DMS53 treated with DMSO at 0.1 percent for 48 hours (cell line): Measurements from ENCODE around the gene LRRN2.

Source experiments
- DNase-seq: peaks from one replicate; lab custom pipeline; 2025; ENCODE audit not compliant: unreplicated experiment; lab: John Stamatoyannopoulos, UW

The LRRN2 gene

DNA sequence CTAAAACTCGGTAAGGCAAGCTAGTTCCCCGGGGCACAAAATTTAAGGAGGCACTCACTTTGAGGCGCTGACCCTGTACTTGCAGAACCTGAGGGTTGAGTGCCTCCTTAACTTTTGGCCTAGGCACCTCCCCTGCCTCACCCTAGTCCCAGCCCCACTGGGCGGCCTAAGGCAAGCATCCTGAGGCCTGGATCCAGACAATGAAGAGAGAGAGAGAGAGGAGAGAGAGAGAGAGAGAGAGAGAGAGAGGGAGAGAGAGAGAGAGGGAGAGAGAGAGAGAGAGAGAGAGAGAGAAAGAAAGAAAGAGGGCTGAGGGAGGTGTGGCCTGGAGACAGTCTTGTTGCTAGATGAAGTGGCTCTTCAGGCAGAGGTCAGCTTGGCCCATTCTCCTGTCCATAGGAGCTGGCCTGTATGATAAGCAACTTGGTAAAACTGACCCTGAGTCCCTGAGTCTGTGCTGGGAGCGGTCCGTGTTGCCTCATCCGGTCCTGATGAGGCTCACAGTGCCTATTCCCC, 7.4 kb upstream of the LRRN2 start:
- DNase-seq = no peak

DNA sequence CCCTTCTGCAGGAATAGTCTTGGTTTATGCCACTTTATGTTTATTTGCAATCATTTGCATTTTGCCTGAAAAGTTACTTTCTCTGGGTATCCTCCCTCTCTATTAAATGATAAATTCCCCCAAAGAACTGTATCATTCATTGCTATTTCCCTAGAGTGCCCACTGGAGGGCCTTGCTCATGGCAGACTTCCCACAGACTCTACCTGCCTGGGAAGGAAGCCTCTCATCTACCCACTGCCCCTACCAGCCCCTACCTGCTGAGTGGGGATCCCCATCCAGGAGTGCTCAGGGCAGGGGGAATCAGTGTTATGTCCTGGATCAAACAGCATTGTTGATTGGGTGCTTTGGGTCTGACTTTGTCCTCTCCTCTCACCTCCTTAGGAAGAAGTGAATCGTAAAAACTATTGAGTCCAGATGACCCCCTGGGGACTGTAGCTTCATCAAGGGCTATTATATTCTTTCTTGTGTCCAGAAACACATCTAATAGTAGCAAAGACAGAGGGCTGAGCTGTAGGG, 6.8 kb upstream of the LRRN2 start:
- no peak for DNase-seq

DNA sequence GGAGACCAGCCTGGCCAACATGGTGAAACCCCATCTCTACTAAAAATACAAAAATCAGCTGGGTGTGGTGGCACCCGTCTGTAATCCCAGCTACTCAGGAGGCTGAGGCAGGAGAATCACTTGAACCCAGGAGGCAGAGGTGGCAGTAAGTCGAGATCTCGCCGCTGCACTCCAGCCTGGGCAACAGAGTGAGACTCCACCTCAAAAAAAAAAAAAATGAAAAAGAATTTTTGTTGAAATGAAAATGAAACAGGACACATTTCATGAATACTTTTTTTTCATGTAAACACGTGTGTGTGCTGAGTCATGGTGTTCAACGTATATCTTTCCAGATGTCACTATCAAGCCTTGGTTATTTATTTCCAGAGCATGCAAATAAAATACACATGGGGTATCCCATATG, 5.8 kb upstream of the LRRN2 start:
- peak; percentile 34 for DNase-seq

DNA sequence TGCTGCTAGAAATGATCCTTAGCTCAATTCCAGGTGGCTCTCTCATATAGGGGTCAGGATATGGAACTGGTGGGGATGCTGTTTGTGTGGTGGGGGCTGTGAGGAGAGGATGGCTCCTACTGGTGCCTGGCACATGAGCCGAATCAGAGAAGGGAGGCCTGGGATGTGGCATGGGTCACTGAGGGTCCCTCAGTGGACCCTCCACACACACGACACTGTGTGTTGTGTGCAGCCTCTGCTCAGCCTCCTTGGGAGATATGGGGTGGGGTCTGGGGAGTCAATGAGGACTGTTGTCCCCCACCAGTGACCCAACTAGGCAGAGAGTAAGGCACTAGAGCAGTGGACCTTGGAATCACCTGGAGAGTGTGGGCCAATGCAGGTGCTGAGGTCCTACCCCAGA, 3.2 kb upstream of the LRRN2 start:
- DNase-seq = no peak

DNA sequence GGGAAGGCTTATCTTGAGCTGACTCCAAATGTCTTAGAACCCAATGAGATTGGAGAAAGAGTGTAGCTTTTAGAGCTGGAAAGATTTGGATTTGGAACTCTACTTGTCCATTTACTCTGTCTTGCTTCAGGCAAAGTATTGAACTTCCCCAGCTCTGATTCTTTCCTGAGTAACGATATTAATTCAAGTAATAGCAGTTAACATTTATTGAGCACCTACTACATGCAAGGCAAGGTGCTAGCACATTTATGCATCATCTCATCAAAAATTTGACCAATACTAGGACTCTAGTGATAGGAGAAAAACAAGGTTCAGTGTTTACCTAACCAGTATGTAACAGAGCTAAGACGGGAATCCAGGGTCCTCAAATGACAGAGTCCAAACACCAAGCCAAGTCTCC, 2.5 kb upstream of the LRRN2 start:
- DNase-seq = no peak

DNA sequence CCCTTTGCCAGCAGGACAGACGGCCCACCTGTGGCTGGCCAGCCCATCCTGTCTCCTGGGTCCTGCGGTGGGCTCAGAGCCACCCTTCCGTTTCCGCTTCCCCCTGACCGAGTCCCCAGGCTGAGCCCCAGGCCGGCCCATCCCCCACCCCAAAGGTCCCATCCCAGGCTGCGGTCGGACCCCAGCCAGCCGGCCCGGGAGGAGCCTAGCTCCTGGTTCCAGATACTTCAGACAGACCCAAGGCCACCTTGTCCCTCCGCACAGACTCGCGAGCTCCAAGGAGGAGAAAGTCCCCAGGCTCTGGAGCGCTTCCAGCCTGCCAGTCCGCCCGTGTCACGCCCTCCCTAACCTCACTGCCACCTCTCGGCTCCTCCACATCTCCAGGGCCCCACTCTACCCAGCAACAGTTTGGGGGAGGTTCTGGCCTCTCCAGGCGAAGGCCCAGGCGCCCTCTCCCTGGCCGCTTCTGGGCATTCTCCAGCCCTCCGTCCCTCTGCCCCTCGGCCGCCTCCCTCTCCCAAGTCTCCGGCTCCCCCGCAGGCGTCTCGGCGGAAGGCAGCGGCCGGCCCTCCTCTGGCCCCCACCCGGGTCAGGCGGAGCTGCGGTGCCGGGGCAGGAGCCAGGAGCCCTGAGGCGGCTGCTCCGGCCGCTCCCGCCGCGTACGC, 835 bp downstream of the LRRN2 start:
- DNase-seq = no peak

DNA sequence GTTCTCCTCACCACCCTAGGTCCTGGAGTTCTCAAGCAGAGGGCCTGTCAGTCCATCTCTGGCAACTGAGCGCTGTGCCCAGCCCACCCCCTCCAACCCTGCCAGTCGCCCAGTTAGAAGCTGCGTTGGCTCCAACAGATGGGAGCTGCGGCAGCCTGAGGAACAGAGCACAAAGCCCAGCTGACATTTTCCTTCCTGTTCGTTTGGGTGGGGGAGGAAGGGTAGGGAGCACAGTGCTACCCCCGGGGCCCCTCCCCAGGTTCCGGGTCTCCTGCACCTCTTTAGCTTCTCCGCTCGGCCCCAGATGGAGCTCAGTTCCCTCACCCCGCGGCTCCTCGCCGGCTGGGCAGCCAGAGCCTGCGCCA, 1.4 kb downstream of the LRRN2 start:
- DNase-seq = no peak

DNA sequence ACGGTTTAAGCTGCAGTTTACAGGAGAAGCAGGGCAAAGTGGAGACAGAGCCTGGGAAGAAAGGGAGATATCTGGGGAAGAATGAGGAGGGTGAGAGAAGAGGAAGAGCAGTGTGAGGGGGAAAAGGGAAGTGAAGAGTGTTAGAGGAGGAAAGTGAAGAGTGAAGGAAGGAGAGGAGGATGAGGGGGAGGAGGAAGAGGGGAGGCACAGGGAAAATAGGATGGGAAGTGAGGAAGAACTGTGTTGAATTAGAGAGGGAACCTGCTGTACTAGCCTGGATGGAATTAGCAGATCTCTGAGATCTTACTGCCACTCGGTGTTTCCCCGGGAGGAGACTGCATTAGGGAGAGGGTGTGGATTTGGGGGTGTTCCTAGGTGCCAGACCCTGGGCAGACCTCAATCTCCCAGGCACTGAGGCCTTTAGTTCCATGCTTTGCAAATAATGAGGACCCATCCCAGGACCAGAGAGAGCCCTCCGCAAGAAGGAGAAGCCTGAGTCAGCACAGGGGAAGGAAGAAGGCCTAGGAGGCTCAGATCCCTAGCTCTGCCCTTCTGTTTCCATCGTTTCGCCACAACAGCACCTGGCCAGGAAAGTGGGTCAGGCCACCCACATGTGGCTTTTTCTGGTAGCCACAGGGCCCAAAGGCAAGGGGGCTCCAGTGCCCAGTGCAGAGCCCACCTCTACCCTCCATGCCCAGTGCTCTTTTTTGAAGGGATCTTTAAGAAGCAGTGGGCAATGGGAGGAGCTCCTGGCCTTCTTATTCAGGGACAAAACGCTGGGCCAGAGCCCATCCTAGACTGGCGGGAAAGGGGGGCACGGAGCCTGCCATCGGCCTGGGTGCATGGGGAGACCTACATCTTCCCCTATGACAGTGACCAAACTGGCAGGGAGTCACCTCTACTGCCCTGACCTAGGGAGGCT, 2.0 kb downstream of the LRRN2 start:
- no peak for DNase-seq

DNA sequence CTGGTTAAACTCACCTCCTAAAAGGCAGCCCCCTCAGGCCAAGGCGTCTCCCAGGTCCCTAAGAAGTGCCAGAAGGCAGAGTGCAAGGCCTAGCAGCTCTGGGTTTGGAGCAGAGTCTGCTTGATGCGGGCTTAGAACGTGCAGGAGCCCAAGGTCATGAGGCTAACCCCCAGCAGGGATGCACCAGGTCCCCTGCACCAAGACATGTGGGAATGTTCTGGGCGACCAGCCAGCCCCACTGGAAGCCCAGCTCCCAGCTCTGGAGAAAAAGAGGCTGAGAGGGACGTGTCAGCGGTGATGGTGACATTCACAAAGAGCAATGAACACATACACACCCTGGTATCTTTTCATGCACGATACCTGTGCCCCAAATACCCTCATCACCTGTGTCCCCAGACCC, 5.1 kb downstream of the LRRN2 start:
- no peak for DNase-seq

DNA sequence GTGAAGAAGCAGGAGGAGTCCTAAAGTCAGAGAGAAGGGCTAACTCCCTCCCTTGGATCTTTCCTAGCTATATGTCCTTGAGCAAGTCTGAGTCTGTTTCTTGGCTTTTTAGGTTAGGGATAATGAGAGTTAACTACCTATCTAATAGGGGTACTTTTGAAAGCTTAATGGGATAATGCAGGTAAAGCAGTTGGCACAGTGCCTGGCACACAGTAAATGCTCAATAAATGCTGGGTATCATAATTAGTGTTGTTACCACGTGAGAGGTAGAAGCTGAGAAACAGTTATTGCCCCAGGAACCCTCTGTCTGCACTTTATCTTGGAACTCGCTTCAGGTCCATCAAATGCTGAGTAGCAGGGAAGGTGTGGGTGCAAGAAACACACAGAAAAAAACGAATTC, 5.5 kb downstream of the LRRN2 start:
- no peak for DNase-seq

DNA sequence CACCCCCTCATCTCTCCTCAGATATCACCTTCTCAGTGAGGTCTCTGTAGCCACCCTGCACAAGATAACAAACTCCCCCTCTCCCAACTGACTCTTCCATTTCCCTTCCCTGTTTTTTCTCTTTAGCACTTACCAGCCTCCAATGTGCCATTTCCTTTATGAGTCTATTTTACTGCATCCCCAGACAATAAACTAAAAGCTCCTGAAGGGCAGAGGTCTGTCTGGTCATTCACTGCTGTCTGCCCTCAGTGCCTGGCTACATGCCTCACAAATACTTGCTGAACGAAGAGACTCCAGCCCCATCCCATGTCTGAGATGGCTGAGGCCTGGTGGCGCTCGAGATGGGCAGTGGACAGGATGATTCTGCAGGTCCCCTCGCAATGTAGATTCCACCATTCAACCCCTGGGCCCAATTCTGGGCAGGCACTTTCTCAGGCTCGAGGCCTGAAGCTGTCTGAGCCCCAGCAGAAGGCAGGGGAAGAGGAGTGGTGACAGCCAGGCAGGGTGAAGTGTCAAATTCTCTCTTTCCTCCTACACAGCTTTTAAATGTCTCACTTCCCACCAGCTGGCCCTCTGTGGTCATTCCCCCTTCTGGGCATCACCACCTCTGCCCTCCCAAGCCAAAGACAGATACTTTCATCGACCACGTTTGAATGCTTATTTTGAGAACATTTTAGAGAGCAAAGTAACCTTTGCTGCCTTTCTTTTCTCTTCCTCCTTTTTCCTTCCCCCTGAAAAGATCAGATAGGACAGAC, 6.6 kb downstream of the LRRN2 start:
- DNase-seq = no peak

DNA sequence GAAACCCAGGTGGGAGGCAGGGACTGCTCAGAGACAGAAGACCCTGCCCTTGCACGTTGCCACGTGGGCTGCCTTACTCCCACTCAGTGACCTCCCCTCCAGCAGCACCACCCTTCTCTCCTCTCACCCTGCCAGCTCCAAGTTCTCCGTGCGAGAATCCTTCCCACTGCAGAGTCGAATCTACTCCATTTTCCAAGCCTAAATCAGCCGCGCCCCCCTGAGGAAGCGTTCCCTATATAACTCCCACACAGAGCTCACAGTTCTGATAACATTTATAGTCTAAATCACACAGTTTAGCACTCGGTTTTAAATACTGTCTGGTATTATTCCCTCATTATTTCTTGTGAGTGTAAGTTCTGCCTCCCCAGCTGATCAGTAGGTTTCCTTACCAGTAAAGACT, 7.7 kb downstream of the LRRN2 start:
- no peak for DNase-seq

DNA sequence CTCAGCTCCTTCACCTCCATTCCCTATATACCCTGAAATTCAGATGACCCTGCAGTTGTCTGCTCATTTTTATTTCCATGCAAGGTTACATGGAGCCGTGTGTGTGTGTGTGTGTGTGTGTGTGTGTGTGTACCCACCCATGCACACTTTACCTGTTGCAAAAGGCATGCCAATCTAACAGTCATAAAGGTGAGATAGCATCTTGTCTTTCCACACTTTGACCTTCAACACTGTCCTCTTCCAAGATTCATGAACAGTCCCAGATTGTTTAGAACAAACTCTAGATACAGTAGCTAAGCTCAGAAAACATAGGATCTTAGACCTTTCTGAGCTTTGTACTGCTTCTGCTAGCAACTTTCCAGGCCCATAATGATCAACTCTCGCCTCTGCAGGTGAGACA, 9.5 kb downstream of the LRRN2 start:
- no peak for DNase-seq

DNA sequence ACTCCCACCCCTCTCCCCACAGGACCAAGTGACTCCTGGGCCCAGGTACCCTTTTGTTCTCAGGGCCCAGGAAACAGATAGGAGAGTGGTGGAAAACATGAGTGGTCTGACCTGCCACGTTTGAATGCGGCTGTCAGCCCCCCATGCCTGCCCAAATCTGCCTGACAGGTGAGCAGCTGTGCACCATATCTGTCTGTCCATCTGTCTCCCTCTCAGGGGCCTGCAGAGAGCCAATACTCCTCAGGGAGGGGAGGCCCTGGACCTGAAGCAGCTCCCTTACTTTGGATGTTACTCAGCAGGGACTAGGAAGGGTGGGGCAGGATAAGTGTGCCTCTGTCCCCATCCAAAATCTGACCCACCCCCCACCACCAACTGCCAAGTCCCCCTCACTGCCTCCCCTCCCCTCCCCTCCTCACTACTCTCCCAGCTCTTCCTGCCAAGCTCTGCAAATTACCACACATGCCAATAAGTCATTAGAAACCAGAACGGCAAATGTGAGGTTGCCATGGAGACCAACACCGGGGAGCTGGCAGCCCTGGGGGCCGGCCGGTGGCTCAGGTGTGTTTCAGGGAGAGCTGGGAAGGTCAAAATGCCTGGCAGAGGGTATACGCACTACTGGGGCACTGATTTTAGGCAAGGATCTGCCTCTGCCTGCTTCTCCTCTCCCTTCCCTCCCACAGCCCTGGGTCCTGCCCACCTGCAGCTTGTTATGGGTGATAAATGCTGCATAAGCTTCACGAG, 11.5 kb downstream of the LRRN2 start:
- DNase-seq = no peak

DNA sequence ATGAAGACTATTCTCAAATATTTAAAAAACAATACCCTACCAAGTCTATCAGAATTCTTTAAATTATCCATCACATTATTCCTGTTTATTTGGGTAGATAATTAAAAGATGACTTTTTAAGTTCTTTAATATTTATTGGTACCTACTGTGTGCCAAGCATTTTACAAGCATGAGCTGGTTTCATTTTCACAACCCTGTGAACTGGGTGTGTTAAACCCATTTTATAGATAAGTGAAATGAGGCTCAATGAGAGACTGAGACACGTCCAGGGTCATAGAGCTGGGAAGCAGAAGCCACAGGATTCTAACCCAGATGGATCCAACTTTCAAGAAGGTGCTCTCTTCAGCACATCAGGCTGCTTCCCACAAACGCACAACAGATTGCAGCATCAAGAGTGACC, 12.3 kb downstream of the LRRN2 start:
- no peak for DNase-seq

DNA sequence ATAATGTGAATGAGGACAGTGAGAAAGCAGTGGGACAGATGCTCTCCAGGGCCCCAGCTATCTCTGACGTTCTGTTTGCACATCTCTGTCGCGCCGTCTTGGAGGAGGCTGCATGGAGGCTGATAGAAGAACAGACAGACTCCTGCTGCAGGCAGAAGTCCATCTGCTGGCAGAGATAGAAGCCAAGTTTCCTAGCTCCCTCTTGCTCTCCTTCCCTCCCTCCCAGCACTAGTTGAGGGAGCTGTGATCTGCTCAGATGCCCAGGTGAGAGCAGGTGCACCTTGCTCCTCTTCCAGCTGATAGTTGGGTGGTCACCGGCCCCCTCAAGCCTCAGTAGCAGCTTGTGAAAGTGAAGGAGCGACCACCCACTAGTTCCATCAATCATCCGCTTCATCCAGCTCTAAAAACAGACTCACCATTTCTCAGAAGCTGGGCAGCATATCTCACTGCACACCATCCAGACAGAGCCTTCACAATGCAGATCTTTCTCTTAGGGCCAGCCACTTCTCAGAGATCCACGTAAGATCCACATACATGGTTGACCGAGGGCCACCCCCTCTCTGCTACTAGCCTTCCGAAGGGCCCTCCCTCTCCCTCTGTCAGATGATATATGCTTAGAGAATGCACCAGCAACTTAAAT, 12.9 kb downstream of the LRRN2 start:
- no peak for DNase-seq

DNA sequence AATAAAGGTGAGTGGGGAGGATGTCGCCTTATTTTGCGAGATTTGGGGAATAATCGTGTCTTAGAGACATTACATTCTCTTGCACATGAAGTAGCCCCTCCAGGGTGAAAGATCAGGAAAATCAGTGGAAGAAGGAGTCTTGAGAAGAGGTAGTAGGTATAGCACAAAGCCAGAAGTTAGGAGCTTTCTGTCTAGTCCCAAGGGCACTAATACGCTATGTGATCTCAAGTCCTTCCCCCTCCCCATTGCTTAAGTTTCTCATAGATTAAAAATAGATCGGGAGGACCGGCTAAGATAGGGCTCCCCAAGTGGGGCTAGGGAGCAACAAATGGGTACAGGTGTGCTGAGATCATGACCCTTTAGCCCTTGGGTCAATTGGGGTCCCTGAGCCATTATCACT, 13.5 kb downstream of the LRRN2 start:
- no peak for DNase-seq

DNA sequence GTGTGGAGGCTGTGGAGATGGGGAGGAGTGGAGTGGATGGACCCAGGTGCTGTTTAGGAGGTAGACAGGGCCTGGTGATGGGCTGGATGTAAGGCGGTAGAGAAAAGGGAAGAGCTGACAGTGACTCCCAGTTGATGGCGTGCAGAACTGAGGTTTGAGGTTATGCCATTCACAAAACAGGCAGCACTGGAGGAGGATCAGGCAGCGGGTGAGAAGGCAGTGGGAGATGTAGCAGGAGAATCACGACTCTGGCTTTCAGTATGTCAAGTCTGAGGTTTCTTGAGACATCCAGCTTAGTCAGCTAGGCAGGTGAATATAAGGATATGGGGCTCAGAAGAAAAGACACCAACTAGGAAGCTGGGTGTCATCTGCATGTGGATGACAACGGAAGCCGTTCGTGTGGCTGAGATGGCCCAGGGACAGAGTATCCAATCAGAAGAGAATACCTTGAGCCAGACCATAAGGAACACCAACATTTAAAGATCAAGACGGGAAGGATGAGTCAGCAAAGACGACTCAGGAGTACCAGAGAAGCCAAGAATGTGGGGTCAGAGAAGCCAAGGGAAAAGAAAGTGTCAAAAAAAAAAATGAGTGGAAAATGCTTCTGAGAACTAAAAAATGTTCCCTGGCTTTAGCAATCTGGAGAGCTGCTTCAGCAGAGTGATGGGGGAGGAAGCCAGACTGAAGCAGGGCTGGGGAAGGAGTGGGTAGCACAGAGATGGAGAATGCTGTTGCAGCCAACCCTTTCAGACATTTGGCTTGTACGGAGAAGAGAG, 15.2 kb downstream of the LRRN2 start:
- no peak for DNase-seq

DNA sequence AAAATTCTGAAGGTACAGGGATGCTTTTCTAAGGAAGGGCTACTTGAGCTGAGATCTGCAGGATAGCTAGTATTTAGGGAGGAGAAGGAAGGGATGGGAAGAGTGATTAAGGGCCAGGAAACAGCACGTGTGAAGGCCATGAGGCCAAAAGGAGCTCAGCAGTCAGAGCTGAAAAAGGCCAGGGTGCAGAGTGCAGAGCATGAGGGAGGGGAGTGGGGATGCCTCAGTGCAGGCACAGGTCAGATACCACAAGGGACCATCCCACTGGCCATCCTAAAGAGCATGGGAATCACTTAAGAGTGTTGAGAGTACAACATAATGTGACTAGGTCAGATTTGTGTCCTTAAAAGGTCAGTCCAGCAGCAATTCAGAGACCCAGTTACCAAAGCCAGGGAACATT, 16.0 kb downstream of the LRRN2 start:
- no peak for DNase-seq

DNA sequence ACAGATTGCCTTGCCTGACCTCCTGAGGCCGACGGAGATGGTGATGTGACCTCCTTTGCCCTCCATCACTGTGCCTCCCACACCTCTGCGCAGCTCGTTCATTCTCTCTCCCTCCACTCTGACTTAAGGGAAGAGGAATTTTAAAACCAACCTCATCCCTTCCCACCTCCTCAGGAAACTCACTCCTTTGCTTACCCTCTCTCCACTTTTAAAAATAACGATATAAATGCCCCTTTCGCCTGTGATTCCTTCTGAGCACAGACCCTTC, 21.2 kb downstream of the LRRN2 start:
- DNase-seq = no peak
